LoVo (cell line): Measurements from ENCODE around the gene RAPGEF5.

Source experiments
- DNase-seq: peaks from one replicate; pipeline ENCODE4 v3.0.0-alpha.2; 2016; ENCODE audit warnings: low spot score

RAPGEF5 gene

DNA sequence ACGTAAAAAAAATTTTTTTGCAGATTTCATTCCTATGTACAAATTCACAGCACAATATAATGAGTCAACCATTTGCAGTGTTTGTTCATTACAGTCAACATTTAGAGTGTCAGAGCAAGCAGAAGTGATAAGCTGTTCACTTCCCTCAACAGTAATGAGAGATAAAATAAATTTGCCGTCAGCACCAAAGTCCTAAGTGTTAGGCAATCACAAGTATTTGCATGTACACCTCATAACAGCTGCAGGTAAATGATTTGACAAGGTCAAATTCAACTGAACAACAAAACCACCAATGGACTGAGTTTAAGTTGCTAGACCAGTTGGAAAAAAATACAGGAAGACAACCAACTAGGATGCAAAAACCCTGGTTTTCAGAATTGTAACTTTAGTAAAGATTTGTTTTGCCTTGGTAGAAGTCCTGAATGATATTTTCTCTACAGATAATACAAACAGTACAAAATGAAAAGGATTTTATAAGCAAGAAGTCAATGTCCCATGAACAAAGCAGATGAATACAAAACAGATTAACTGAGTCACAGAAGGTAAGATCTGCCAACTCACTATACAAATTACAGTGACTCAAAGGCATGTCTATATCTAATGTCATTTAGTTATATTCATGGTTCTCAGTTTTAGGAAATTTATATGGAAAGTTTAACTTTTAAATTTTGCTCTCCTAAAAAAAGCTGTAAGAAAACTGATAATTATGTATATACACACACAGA is 10.4 kb downstream of the RAPGEF5 start:
- peak; percentile 38 for DNase-seq

DNA sequence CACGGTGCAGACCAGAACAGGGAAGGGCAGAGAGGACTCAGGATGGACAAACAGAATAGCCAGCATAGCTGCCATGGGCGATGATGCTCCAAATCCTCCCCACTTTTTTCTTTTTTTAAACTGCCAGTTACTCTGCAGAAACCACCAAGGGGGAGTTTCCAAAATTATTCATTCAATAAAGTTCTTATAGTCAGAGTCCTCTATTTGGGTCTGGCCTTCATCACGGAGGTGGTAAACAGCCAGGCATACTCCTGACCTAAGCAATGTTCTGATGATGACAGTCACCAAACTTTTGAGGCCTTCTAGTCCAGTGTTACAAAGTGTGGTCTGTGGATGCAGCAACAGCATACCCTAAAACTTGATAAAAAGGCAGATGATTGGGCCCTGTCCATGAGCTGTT is 12.3 kb downstream of the RAPGEF5 start:
- no peak for DNase-seq

DNA sequence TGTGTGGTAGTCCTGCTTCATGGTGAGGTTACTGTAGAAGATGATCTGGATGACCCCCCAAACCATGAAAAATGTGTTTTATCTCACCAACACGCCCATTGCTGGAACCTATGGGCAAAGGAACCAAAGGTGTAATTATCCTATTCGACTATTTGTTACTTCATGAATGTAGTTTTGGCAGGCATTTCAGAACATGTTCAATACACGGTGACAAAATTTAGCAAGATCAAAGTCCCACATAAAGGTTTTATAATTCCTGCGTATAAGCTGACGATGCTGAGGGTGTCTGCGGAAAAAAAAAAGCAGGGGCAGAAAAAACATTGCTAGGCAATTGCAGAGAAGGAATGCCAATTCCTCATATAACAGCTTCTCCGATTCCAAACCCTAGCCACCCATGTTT is 13.3 kb downstream of the RAPGEF5 start:
- DNase-seq: no peak

DNA sequence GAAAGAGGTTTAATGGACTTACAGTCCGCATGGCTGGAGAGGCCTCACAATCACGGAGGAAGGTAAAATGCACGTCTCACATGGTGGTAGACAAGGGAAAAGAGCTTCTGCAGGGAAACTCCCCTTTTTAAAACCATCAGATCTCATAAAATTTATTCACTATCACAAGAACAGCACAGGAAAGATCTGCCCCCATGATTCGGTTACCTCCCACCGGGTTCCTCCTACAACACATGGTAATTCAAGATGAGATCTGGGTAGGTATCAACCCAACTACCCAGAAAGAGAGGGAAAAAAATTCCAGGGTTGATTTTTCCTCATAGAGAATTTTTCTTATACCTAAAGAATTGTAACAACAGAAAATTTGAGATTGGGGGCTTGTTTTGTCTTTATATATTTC is 13.9 kb downstream of the RAPGEF5 start:
- no peak for DNase-seq

DNA sequence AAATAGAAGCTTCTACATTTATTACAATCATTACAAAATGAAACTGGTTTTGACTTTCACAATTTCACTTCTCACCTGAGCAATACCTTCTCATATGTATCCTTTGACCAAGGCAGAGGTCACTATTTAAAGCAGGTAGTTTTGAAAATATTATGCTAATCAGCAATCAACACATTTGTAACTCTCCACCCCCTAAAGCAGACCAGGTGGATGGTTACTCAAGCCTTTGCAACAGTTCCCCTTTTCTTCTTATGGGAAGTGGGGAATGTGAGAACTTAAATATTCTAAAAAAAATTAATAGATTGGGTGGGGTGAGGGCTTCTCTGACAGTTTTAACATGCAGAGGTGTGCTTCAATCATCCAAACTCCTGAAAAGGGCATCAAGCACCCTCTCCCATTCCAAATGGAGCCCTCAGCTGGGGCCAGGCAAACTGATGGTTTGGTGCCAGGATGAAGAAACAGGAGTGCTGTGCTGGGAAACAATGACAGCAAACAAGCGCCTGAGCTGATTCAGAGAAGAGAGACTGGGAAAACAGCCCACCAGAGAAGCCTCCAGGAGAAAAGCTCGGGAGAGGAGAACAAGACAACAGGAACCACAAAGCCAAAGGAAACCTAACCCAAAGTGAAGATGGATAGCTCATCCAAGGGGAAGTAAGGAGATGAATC is 17.1 kb downstream of the RAPGEF5 start:
- no peak for DNase-seq

DNA sequence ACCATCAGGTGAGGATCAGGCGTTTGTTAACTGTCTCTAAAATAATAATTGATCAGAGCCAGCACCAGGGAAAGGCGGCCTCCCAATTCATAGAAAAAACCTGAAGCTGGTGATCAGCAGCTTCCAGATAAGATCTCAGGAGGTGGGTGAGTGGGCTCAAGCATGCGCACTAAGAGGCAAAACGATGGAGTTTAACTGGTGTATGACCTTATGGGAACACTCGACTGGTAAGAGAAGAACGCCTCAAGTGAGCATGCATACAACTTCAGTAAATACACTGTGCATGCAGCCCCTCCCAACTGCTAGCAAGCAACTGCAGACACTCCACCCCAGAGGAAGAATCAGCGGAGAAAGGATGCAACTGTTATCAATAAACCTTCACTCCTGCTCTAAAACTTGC is 18.1 kb downstream of the RAPGEF5 start:
- DNase-seq: no peak

DNA sequence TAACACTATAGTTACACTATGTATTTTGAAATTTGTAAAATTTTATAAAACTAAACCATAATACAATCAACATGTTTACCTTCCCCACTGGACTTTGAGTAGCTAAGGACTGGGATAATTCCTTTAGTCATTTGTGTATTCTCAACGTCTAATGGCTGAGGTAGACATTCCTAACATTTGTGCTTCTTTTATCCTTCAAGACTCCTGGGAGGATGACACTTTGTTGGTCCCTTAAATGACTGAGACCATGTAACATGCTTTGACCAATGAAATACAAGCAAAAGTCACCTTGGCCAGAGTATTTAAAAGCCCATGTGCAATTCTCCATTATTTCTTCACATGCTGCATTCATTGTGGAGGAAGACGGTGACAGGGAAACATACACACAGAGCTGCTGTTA is 18.5 kb downstream of the RAPGEF5 start:
- no peak for DNase-seq

DNA sequence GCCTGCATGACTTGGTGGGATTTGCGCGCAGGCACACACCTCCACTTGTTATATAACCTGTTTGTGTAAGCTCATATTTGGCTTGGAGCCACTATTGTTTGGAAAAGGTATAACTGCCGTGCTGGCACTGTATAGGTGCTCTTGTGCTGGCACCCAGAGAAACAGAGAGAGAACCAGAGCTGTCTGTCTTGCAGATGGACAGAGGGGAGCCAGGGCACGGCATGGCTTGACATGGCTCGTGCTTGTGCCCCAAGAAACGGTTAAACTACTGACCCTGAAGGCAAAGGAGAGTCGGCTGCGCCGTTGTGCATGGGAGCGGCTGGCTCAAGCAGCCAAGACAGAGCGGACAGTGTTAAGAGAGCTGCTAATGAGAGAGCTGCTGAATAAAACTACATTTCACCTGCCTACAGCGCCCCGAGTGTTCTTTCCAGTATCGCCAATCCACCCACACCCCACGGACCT is 23.2 kb downstream of the RAPGEF5 start:
- DNase-seq: peak; percentile 40

DNA sequence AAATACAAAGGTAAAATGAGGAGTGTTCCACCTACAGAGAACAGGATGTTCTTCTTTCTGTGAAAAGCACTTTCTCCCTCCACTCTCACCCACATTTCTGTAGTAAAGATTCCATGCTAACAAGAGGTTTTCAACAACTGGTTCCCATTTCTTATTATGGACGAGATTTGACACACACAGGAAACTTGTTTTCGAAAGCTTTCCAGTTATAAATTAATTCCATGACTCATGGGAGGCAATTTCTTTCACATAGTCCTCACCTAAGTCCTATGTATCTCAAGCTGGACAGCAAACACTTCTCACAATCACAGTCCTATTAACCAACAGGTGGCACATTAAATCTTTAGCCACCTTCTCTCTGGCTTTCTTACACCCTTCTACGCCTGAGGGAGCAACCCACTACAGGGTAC is 24.5 kb downstream of the RAPGEF5 start:
- DNase-seq: peak; percentile 49

DNA sequence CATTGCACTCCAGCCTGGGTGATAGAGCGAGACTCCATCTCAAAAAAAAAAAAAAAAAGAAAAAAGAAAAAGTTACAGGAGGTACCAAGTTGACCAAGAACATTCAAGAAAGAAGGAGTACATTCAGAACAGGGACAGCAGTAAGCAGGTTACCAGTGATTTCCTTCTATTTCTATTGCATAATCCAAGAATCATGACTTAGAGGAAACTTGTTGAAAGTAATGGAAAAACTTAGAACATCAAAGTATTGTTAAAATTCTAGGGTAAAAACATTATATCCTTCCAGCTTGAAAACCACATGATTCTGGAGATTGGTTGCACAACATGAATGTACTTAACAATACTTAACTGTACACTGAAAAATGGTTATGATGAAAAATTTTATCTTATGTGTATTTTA is 25.2 kb downstream of the RAPGEF5 start:
- DNase-seq: no peak

DNA sequence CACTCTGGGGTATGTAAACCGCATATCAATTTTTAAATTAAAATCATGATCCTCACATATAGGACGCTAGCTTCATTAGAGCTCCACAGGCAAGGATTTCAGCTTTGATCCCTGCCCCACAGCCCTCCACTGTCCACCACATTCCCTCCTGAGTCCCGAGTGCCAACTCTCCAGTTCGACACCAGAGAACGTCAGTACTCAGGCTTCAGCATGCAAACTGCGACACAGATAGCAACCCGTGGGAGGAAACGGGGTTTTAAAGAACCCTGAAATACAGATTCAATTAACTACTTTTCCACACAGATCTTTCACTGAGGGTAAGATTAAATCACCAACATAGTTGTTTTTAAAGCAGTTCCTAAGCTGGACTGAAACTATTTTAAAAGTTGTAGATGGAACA is 26.1 kb downstream of the RAPGEF5 start:
- no peak for DNase-seq

DNA sequence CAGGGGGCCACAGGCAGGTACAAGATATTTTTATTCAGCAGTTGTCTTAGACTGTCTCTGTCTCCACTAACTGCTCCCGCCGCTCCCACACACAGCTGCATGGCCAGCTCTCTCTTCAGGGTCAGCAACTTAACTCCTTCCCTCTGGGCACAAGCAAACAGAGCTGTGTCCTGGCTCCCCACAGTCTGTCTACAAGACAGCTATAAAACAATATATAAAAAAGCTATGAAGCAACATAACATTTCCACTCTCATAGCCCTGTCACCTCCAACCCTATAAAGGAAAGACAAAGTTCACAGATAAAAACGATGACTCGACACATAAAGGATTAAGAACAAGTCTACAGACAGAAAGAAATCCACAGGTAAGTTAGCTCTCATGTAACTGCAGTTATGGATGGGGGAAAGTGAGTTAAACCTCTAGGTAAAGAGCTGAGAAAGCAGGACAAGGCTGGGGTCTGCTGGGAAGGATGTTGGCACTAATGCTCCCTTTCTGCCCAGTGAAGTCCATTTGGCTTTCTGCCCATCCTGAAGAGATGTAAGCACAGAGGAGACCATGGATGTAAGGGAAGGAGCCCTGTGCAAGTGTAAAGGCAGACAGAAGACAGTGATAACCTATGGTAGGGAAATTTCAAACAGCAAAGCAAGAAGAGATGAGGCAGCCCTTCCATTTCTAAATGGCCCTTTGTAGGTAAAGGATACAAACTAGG is 27.0 kb downstream of the RAPGEF5 start:
- peak; percentile 70 for DNase-seq

DNA sequence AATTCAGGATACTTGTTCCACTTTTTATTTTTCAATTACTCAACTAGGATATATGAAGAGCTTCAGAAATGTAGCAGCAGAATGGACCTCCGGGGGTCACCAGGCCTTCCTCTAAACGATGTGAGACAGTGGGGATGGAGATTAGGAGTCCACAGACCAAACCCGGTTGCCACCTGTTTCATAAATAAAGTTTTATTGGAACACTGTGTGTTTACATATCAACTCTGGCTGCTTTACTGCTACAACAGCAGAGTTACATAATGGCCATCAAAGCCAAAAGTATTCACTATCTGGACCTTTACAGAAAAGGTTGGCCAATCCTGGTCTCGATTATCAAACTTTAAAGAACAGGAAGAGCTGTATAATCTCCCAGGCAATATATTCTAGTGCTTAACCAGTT is 30.8 kb downstream of the RAPGEF5 start:
- DNase-seq: no peak

DNA sequence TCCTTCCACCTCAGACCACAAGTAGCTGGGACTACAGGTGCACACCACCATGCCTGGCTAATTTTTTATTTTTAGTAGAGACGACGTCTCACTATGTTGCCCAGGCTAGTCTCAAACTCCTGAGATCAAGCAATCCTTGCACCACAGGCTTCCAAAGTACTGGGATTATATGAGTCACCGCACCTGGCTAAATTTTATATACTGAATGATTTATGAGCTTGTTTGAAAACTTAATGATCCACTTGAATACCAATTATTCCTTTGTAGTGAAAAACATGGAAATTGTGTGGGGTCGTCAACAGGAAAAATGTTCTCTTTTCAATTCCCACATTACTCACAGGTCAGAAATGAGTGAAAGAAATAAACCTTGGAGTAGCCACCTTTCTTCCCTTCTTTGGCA is 31.3 kb downstream of the RAPGEF5 start:
- peak; percentile 40 for DNase-seq

DNA sequence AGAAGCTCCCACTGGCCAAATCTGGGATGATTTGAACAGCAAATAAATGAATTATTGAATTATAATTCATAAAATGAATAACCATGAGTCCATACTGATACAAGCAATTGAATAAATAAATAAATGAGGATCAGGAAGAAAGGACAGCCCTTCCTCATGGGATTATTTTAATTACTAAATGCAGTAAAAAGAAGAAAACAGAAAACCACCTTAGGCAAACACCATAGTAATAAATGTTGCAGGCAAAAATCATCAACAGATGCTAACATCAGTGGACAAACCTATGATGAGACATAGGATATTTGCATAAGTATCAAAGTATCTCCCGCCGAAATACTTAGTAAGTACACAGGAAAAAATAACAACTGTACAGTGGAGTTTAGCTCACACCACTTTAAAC is 33.2 kb downstream of the RAPGEF5 start:
- no peak for DNase-seq

DNA sequence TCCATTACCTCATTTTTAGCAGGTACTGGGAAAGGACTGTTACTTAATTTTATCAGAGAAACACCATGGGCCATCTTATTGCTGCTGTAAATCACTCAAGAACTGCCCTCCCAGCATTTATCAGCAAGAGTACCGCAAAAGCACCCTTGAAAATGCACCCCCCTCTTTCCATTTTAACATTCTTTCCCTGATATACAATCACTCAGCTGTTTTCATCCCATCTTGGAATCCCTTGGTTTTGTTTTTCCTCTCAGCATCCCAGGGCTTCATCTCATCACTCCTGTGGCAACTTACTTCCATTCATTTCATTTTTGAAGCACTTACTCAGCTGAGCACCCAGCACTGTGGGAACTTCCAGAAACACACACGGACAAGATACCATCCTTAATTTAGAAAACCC is 36.5 kb downstream of the RAPGEF5 start:
- DNase-seq: no peak

DNA sequence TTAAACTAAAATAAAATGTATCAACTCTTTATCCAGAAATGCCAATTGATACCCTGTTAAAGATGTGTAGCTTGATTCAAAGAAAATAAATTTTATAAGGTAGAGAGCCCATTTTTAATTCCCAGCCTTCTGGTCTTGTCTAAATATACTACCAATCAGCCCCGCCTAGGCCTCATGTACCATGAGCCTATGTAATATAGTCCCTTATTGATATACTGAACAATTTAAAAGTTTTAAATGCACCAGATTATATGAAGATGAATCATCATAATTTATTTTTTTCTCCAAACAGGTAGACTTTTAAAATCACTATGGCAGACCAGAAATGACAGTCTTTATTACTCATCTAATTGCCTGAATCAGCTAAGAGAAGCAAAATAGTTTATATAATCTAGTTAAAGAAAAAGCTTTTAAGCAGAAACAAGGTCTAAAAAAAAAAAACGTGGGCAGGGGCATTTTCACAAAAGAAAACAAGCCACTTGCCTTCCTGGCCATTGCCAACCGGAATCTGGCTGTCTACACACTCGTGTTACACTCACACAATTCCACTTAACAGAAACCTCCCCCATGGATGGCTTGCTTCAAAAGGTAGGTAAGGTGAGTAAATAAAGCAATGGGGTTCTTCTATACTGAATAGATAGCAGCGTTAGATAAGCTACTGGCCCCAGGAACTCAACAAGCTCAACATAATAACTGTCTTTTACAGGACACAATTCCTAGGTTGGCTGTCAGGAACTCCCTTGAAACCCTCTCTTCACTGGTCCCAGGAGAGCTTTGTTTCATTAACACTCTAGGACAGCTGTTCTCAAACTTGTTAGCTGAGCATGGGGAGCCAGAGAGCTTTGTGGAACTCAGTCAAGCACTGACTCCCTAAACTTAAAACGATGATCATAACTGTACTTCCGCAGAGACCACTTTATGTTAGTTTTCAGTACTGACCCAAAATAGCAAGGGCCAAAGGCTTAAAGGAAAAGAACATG is 37.2 kb downstream of the RAPGEF5 start:
- no peak for DNase-seq

DNA sequence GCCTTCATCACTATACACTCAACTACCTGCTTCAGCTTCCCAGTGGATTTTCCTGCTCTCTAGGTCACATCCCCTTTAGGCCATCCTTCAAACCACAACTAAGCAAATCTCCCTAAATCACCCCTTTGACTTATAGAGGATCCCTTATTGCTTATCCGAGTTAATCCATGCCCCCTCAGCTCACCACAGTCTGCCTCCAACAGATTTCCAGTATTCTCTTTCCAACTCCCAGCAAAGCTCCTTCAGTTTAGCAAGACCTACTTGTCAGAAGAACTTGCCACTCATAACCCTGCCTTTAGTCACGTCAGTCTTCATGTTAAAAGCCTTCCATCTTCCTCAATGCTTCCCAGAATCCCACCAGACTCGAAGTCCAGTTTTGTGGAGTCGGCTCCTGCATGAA is 38.6 kb downstream of the RAPGEF5 start:
- no peak for DNase-seq

DNA sequence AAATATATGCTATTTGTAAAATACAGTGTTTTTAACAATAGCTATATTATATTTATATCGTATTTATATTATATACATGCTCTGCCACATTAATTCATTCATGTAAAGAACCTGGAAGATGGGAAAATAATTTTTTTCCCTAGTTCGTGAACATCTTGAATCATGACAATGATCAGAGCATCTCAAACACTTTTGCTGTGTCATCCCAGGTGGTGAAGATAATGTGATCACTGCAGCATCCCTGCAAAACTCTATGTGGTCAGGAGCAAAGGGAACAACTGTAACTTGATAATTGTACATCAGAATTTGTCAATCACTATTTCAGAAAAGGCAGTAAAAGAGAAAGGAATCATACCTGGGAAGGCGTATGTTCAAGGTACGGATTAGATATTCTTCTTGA is 39.3 kb downstream of the RAPGEF5 start:
- DNase-seq: no peak

DNA sequence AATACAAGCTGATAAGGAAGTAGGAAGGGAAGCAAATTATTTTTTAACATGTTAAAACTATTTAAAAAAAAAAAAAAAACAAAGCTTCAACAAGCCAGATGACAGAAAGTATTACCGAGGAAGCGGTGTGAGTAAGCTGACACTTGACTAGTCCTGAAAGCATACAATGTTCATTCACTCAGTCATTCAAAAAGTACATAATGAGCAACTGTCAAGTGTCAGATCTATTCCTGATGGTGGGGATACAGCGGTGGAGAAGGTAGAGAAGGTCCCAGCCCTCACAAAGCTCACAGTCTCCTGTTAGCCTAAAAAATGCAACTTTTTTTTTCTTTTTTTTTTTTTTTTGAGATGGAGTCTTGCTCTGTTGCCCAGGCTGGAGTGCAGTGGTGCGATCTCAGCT is 40.0 kb downstream of the RAPGEF5 start:
- DNase-seq: no peak

DNA sequence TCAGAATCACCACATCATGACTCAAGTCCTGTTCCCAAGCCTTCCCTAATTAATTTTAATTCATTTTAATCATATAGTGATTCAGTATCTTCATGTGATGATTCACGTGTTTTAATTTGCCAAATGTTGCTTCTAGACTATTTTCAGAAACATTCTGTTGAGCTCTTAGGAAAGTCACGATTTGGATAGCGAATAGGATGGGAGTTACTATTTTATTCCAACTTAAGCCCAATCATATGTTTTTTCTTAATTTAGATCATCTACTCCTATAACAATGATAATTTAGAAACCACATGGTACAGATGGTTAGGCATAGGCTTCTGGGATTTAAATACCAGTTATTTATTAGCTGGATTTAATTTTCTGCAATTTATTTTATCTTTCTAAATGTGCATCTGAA is 49.1 kb downstream of the RAPGEF5 start:
- no peak for DNase-seq

DNA sequence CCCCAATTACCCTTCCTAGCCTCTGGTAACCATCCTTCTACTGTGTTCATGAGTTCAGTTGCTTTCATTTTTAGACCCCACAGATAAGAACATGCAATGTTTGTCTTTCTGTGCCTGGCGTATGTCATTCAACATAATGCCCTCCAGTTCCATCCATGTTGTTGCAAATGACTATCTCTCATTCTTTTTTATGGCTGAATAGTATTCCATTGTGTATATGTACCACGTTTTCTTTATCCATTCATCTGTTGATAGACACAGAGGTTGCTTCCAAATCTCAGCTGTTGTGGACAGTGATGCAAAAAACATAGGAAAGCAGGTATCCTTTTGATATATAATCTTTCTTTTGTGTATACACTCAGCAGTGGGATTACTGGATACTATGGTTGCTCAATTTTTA is 51.2 kb downstream of the RAPGEF5 start:
- DNase-seq: no peak
